GM21515 (cell line): ENCODE measurements around the gene SEC31A.

Experiments used
- ATAC-seq: cut with Tn5 transposase; IDR thresholded peaks from one replicate; pipeline ENCODE4 v1.9.1; 2021; ENCODE audit not compliant: unreplicated experiment

The SEC31A gene

DNA sequence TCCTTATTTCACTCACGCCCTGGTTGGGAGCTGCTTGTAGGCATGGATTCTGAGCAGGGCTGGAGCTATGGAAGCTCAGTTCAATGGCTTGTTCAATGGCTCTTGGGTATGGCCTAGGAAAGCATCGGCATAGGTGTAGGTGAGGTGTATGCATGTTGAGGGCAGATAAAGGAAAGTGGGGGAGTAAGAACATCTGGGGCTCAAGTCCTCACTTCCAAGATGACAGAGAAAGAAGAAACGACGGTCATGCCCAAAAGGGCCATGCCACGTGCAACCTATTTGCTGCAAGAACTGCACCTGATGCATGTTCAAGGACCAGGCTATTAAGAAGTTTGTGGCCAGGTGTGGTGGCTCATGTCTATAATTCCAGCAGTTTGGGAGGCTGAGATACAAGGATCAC lies 115.7 kb downstream of the SEC31A start:
- ATAC-seq: no peak

DNA sequence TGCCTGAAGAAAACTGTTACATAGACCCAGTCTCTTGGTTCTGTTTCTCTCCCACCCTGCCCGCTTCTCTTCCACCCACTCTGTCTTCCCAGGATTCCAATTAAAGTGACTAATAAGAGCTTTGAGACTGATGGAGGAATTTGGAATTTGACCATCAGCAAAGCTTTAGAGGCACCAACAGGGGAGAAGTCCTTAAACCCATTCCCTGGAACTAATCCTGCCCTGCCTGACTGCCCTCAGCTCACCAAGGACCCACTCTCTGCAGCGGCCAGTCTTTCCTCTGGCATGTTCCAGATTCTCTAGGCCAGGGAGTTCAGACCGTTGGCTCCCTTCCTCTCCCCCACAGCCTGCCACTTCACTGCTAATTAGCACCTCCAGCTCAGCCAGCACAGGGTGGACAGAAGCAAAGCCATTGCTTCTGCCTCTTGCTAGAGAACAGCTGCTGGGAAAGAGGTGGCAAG lies 116.2 kb downstream of the SEC31A start:
- no peak for ATAC-seq

GRCh38 chr4:82773057-82773456 lies 117.9 kb downstream of the SEC31A start:
- ATAC-seq: no peak

DNA sequence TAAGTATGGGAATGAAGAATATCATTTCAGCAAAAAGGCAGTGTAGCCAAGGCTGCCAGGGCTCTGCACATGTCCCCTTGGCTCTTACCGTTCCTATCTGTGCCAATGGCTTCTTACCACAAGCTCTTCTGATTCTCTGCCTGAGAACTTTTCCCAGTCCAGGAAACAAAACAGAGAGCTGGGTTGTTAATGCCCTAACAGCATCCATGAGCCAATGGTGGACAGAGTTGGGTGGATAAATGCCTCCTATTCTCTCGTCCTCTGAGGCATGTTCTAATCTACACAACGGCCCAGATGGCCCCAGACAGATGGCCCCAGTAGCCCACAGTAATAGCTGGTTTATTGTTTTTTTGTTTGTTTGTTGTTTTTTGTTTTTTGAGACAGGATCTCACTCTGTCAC lies 120.3 kb downstream of the SEC31A start:
- no peak for ATAC-seq
